HG03045 (cell line): ENCODE measurements around the gene CHTF8.

ENCODE experiments used
- ATAC-seq: cut with Tn5 transposase; IDR thresholded peaks from one replicate; pipeline ENCODE4 v1.9.1; 2021; ENCODE audit warnings: mild to moderate bottlenecking, moderate library complexity; ENCODE audit not compliant: unreplicated experiment

Gene CHTF8

GRCh38 chr16:69088684-69089083 is 43.7 kb downstream of the CHTF8 start:
- ATAC-seq, result no peak

GRCh38 chr16:69087161-69087581 is 45.2 kb downstream of the CHTF8 start:
- no peak for ATAC-seq

DNA sequence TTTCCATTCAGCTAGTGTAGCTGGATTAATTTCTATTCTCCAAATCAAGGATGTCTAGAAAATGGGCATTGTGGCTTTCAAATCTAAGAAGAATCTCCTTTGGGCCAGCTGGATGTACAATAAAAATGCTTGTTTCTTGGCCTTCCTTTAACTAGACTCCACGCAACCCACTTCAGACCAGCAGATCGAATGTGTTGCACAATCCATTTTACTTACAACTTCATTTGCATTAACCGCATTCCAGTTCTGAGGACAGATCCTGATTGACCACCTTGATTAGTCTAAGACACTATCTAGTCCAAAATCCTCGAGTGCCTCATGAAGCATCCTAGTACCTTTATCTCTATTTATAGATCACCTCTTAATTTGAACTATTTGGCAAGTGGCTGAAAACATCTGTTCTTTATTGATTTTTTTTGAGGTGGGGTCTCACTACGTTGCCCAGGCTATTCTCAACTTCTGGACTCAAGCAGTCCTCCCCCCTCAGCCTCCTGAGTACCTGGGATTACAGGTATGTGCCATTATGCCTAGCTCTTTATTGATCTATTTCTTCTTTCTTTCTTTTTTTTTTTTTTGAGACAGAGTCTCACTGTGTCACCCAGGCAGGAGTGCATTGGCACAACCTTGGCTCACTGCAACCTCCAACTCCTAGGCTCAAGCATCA is 47.2 kb downstream of the CHTF8 start:
- no peak for ATAC-seq

DNA sequence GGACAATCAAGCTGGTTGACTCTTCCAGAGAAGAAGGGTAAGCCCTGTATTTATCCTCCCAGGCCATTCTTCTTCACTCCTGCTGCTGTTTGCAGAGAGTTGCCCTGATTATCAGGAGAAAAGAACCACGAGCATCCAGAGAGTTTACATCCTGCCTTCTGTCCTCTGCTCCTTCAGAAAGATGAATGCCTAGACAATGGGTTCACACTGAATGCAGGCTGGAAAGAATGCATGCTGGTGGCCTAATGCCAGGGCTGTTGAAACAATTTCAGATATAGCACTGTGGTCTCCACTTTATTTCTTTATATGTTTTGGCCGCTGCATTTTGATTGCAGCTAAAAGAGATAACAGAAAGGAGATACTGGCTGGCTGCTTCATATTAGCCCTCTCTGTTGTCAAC is 48.1 kb downstream of the CHTF8 start:
- no peak for ATAC-seq

GRCh38 chr16:69083306-69083941 is 49.0 kb downstream of the CHTF8 start:
- no peak for ATAC-seq

DNA sequence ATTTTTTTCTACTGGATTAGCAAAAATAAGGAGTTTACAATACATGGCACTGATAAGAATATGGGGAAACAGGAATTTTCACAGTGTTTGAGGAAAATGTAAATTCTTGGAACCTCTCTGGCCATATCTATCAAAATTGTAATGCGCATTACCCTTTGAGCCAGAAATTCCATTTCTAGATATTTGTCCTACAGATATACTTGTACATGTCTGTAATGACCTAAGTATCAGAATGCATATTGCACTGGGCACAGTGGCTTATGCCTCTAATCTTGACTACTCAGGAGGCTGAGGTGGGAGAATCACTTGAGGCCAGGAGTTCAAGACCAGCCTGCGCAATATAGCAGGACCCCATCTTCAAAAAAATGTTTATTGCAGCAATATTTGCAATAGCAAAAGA is 52.7 kb downstream of the CHTF8 start:
- no peak for ATAC-seq

DNA sequence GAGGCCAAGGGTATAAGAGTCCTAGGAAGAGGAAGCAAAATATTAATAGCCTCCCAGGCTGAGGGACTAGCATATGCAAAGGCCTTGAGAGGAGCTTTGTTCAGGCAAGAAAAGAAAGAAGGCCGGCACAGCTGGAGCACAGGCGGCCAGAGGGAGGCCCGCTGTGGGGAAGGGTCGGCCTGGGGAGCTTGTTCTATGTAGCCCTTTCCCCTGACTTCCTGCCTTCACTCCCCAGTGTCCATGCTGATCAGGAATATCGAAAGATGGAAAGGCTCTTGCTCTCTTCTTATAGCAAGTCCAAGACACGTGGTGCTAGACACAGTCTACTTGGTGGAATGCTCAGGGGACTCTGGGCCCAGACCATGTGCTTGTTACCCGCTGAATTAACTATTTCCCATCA is 54.3 kb downstream of the CHTF8 start:
- no peak for ATAC-seq

DNA sequence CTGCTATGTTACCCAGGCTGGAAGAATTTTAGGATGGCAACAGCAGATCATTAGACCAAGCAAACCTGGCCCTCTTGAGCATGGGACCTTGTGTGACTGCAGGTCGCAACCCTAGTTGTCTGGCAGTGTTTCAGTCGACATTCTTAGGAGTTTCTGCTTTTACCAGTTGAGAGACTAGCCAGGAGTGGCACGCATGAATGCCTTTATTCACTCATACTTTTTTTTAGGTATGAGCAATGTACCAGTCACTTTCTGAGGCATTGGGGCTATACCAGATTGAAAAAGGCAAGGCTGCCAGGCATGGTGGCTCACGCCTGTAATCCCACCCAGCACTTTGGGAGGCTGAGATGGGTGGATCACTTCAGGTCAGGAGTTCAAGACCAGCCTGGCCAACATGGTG is 55.1 kb downstream of the CHTF8 start:
- ATAC-seq, result no peak

DNA sequence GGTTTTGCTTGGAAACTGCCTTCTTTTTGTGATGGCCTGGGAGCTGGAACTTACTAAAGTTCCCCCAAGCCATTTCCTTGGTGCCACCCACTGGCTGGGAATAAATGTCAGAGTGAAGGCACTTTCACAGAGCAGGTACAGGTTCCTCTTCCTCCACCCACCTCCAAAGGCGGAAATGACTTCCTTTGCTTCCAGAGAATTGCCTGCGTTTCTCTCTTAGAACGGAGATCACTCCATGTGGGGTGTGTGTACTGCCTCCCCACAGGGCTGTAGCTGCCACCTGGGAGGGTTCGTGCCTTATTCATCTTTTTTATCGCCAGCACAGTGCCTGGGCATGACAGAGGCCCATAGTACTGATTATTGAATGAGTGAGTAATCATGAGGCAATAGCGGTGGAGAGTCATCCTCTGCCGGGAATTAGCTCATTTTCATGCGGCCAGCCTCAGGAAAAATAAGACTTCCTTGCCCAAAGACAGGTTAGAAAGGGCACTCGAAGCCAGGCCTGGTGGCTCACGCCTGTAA is 59.1 kb downstream of the CHTF8 start:
- no peak for ATAC-seq

DNA sequence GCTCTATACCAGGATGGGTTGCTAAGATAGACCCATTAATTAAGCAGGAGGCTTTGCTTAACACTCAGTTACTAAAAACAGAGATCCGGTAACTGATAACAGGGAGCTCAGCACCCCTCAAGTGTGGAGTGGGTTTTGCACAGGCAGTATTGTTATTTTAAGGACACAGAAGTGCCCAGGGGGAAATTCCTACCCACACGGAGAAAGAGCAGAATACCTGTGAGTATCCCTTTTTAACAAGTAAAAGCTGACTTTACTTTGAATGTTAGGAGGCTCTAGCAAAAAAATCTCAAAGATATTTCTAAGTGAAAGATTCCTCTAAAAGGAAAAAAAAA is 59.8 kb downstream of the CHTF8 start:
- no peak for ATAC-seq

GRCh38 chr16:69071036-69071435 is 61.4 kb downstream of the CHTF8 start:
- no peak for ATAC-seq

GRCh38 chr16:69069504-69069903 is 62.9 kb downstream of the CHTF8 start:
- ATAC-seq, result no peak
